ENCODE data around the gene SLC27A5. TPM values are rescaled to one million over a fixed set of nuclear protein-coding genes. Genes with fewer than 3 reads are reported as not detected.

The SLC27A5 gene
- total and polyA plus RNA-seq, 9 of the 15 experiments (the other 6 are each of a cell fraction or from before 2014, with no cell fraction given) = 42.2 to 318 (median 64.7) TPM

DNA sequence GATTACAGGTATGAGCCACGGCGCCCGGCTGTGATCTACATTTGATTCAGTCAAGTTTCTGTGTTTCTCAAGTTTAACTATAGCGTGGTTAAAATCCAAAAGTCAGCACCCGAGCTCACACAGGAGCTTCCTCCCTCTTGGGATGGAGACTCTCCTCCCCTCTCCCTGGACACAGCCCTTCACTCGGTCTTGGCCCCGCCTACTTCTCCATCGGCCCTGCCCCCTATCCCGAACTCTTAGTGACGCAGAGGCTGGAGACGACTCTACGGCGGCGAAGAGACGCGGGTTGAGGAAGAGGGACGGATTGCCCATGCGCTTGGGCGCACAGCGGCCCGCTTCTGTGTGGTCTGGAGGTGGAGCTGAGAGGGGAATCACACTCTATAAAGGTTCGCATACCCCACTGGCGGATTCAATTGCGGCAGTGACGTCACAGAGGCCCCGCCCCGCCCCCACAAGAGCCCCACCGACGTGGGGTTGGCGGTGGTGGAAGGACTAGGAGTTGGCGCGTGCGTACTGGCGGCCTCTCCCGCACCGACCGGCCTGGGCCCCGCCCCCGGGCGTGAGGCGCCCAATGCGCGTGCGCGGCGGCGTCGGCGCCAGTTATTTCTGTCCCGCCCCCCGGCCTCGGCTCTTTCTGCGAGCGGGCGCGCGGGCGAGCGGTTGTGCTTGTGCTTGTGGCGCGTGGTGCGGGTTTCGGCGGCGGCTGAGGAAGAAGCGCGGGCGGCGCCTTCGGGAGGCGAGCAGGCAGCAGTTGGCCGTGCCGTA is 32.2 kb upstream of the SLC27A5 start, which contains the start of gene TRIM28 (continued):
- TF ChIP-seq, protein P1, sequence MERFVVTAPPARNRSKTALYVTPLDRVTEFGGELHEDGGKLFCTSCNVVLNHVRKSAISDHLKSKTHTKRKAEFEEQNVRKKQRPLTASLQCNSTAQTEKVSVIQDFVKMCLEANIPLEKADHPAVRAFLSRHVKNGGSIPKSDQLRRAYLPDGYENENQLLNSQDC (CRISPR knock-in tag; IDR thresholded peaks at IDR 0.05) = peak; percentile 97
- TF ChIP-seq TAF1 (IDR thresholded peaks at IDR 0.05; ENCODE audit: control insufficient read depth, extremely low read depth, insufficient read depth, low read length, severe bottlenecking) (peak; percentile 98), NFIC (IDR thresholded peaks at IDR 0.05) (peak; percentile 54; the same call in 1 of the 2 replicates), RBM25 (IDR thresholded peaks at IDR 0.05; ENCODE audit: low read depth, low read length, severe bottlenecking) (peak; percentile 33), EGR1 (conservative IDR thresholded peaks at IDR 0.05) (peak; percentile 75), NCOA6 (IDR thresholded peaks at IDR 0.05) (0 out of 2 replicates have a peak, but pooled peaks have one; percentile 56), L3MBTL2 (IDR thresholded peaks at IDR 0.05) (peak; percentile 85)
- TF ChIP-seq, protein P2, sequence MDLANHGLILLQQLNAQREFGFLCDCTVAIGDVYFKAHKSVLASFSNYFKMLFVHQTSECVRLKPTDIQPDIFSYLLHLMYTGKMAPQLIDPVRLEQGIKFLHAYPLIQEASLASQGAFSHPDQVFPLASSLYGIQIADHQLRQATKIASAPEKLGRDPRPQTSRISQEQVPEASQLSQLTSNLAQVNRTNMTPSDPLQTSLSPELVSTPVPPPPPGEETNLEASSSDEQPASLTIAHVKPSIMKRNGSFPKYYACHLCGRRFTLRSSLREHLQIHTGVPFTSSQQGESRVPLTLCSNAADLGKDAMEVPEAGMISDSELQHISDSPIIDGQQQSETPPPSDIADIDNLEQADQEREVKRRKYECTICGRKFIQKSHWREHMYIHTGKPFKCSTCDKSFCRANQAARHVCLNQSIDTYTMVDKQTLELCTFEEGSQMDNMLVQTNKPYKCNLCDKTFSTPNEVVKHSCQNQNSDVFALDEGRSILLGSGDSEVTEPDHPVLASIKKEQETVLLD (IDR thresholded peaks at IDR 0.05) = peak; percentile 84
- TF ChIP-seq, protein P3, sequence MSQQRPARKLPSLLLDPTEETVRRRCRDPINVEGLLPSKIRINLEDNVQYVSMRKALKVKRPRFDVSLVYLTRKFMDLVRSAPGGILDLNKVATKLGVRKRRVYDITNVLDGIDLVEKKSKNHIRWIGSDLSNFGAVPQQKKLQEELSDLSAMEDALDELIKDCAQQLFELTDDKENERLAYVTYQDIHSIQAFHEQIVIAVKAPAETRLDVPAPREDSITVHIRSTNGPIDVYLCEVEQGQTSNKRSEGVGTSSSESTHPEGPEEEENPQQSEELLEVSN (IDR thresholded peaks at IDR 0.05; ENCODE audit: borderline replicate concordance in 1 of 2, extremely low read depth in 1 of 2, insufficient read depth in 1 of 2, insufficient read length in 1 of 2, low read depth in 1 of 2, low read length in 1 of 2, poor library complexity in 1 of 2, severe bottlenecking in 1 of 2) = peak in 1 of 2 experiments; percentile 87

Data from K562 (cell line).